ENCODE data around the gene RPS16.
A peak's percentile ranks its signal among the peaks of the same experiment; 100 is the strongest.

Gene RPS16

DNA sequence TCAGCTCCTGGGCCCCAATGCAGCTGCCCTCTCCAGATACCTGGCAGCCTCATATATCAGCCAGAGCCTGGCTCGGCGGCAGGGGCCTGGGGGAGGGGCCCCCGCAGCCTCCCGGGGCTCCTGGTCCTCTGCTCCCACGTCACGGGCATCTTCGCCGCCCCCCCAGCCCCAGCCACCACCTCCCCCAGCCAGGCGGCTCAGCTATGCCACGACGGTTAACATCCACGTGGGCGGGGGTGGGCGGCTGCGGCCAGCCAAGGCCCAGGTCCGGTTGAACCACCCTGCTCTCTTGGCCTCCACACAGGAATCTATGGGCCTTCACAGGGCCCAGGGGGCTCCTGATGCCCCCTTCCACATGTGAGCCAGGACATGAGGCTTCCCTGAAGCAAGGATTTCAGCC is 10.8 kb downstream of the RPS16 start:
- DNase-seq (ENCODE audit: extremely low spot score, insufficient read length, low read depth) (no peak), FAIRE-seq (no peak)

- DNase-seq (ENCODE audit: extremely low spot score, insufficient read length, low read depth) (no peak), FAIRE-seq (no peak)
Observed at GRCh38 chr19:39423258-39424086, 12.3 kb downstream of the RPS16 start.

DNA sequence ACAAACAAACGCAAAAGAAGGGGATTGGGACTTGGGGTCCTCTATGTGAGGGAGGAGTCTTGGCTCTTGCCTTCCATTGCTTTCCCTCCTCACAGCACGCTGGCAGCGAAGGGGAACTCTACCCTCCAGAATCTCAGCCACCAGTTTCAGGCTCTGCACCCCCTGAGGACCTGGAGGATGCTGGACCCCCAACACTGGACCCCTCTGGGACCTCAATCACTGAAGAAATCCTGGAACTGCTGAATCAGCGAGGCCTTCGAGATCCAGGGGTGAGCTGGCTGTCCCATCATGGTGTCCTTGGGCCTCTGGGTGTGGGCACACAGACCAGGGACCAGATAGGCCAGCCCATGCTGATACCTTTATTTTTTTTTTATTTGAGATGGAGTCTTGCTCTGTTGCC is 13.7 kb downstream of the RPS16 start:
- no peak for DNase-seq (ENCODE audit: extremely low spot score, insufficient read length, low read depth)
- FAIRE-seq, result no peak

DNA sequence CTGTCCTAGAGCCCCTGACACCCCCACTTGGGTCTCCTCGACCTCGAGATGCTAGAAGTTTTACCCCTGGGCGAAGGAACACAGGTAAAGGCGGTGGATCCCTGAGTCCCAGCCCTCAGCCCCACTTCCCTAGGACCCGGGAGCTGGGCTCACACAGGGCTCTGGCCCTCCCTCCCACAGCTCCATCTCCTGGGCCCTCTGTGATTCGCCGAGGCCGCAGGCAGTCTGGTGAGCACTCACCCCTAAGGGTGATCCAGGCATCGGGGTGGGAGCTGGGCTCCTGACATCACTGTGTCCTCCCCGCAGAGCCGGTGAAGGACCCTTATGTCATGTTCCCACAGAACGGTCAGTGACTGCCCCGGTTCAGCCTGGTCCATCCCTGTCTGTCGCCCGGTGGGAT is 15.0 kb downstream of the RPS16 start:
- FAIRE-seq (no peak), DNase-seq (ENCODE audit: extremely low spot score, insufficient read length, low read depth) (no peak)

DNA sequence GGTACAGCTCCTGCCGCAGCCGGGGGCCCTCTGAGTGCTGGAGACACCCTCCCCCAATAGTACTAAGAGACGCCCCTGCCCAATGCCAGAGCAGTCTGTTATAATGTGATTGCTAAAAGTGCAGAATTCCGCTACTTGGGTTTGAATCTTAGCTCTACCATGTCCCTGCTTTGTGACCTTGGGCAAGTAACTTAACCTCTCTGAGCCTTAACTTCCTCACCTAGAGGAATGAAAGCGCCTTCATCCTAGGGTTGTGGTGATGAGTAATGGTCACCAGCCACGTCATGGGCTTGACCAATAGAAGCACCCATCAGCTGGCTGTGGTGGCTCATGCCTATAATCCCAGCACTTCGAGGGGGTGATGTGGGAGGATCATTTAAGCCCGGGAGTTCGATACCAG is 16.7 kb downstream of the RPS16 start:
- FAIRE-seq (no peak), DNase-seq (ENCODE audit: extremely low spot score, insufficient read length, low read depth) (no peak)

- DNase-seq (ENCODE audit: extremely low spot score, insufficient read length, low read depth) (no peak), FAIRE-seq (no peak)
Observed at GRCh38 chr19:39417463-39418181, 18.1 kb downstream of the RPS16 start.

DNA sequence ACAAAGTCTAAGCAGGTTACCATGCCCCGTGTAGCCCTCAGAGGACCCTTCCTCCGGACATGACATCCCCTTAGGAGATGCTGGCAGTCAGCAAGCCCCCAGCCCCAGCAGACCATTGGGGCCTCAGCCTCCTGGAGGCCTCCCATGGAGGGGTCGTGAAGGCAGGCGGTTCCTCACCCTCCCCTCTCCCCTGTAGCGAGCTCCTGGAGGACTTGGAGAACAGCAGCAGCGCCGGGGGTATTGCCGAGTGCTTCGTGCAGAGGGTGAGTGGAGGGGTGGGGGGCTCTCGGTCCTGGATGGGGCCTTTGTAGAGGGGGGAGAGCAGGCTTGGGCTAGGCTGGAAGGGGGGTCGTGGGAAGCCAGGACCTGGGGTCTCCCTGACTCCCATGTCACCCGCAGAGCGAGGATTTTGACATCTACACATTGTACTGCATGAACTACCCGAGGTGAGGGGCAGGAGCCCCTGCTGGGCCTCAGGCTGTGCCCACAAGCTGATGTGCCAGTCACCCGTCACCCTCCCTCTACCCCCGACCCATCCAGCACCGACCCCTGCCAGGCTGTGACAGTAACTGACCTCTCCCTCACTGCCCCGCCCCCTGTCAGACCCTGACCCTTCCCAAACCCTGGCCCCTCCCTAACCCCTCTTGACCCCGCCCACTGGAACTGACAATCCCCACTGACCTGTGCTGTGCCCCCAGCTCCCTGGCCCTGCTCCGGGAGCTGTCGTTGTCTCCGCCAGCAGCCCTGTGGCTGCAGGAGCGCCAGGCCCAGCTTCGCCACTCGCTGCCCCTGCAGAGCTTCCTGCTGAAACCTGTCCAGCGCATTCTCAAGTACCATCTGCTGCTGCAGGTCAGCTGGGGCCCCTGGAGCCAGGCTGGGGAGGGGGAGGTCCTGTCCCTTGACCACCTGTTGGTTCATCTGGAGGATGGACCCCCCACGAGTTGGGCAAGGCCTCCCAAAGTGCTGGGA is 19.3 kb downstream of the RPS16 start:
- FAIRE-seq (no peak), DNase-seq (ENCODE audit: extremely low spot score, insufficient read length, low read depth) (no peak)

GRCh38 chr19:39415111-39416046 is 20.4 kb downstream of the RPS16 start:
- FAIRE-seq, result no peak
- no peak for DNase-seq (ENCODE audit: extremely low spot score, insufficient read length, low read depth)

GRCh38 chr19:39413911-39414608 is 21.7 kb downstream of the RPS16 start:
- no peak for DNase-seq (ENCODE audit: extremely low spot score, insufficient read length, low read depth)
- FAIRE-seq, result no peak

GRCh38 chr19:39413272-39413910 is 22.4 kb downstream of the RPS16 start:
- FAIRE-seq (no peak), DNase-seq (ENCODE audit: extremely low spot score, insufficient read length, low read depth) (no peak)

- FAIRE-seq, result no peak
- no peak for DNase-seq (ENCODE audit: extremely low spot score, insufficient read length, low read depth)
Observed at GRCh38 chr19:39412867-39413271, 22.9 kb downstream of the RPS16 start.

DNA sequence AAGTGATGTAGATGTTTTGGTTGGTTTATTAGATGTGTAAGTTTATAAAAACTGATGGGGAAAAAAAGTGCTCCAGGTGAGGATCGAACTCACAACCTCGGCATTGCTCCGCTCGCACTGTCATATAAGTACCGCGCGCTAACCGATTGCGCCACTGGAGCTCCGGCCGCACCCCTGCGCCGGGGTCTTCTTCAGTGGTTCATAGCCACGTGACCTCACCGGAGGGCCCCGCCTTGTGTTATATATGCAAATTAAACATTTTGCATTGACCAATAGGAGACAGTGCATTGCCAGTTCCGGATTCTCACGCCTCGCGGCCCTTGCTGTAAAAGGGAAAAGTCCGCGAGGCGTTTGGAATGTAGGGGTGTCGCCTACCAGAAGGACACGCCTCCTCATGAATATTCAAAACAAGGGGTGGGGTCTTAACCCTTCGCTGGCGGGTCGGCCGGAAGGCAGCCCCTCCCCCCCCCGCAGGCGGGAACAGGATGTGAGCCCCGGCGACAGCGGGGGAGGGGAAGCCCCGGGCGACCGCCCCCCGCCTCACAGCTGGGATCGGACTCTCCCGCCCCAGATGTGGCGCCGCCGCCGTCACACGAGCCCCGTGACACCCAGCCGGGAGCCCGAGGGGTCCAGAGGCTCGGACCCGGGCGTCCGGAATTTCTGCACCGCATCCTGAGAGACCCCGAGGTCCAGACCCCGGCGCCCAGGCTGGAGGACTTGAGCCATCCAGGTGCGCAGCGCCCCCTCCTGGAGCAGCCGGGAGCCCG is 23.5 kb downstream of the RPS16 start, which contains the start of gene PLEKHG2:
TSS of gene PLEKHG2 (plus strand) at position 570 of the 767 bp plus-strand sequence. CDS start 1,418 bp downstream, outside the sequence.
- peak; percentile 96 for DNase-seq (ENCODE audit: extremely low spot score, insufficient read length, low read depth)
- peak; percentile 97 for FAIRE-seq

- FAIRE-seq, result no peak
- DNase-seq (ENCODE audit: extremely low spot score, insufficient read length, low read depth), result no peak
Observed at GRCh38 chr19:39411832-39412099, 24.0 kb downstream of the RPS16 start.

DNA sequence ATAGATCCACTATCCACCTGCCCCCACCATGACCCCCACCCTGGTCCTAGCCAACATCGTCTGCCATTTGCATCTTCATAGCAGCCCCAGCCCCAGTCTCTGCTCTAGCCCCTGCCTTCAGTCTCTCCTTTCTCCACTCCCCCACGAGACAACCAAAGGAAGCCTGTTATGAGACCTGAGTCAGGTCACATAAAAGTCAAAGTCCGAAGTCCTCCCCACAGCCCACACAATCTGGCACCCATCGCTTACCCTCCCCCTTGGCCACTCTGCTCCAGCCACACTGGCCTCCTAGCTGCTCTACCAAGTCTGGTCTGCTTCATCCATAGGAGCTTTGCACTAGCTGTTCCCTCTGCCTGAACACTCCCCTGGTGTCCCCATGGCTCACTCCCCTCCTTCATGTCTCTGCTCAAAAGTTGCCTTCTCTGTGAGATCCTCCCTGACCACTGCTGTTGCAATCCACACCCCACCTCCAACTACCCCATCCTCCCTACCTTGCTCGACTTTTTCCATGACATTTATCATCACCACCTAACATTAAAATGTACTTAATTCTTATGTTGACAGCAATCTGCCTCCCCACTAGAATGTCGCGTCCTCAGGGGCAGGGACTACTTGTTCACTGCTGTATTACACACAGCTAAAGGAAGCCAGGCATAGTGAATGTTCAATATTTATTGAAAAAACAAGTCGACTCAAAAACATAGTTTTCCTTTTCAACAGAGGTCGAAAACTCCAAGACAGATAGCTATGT is 24.5 kb downstream of the RPS16 start:
- FAIRE-seq (no peak), DNase-seq (ENCODE audit: extremely low spot score, insufficient read length, low read depth) (no peak)

- FAIRE-seq, result no peak
- DNase-seq (ENCODE audit: extremely low spot score, insufficient read length, low read depth), result no peak
Observed at GRCh38 chr19:39410831-39411080, 25.0 kb downstream of the RPS16 start.

GRCh38 chr19:39410017-39410830 is 25.5 kb downstream of the RPS16 start:
- FAIRE-seq (peak; percentile 87), DNase-seq (ENCODE audit: extremely low spot score, insufficient read length, low read depth) (no peak)
